ENCODE results near the gene PRR14L.
"Not testable (repeated sequence)": the region's sequence is repeated elsewhere in the genome, so short reads cannot be mapped to it uniquely, and the experiment has no call there.

PRR14L gene

GRCh38 chr22:31739795-31740201 lies 10.1 kb downstream of the PRR14L start:
- no peak for DNase-seq

- no peak for DNase-seq
Measured at GRCh38 chr22:31738566-31738965, 11.4 kb downstream of the PRR14L start.

- DNase-seq = no peak
Measured at GRCh38 chr22:31737932-31738331, 12.0 kb downstream of the PRR14L start.

GRCh38 chr22:31736458-31736857 lies 13.5 kb downstream of the PRR14L start:
- DNase-seq = no peak

- no peak for DNase-seq
Measured at GRCh38 chr22:31734512-31734911, 15.4 kb downstream of the PRR14L start.

GRCh38 chr22:31733580-31734079 lies 16.3 kb downstream of the PRR14L start:
- DNase-seq = no peak

GRCh38 chr22:31732089-31732829 lies 17.7 kb downstream of the PRR14L start:
- DNase-seq = no peak

GRCh38 chr22:31730344-31730711 lies 19.6 kb downstream of the PRR14L start:
- no peak for DNase-seq

- DNase-seq = no peak
Measured at GRCh38 chr22:31728857-31729256, 21.1 kb downstream of the PRR14L start.

- no peak for DNase-seq
Measured at GRCh38 chr22:31726692-31727091, 23.2 kb downstream of the PRR14L start.

GRCh38 chr22:31723723-31724122 lies 26.2 kb downstream of the PRR14L start:
- no peak for DNase-seq

GRCh38 chr22:31719850-31720471 lies 30.0 kb downstream of the PRR14L start:
- DNase-seq = no peak

GRCh38 chr22:31715147-31715778 lies 34.7 kb downstream of the PRR14L start:
- DNase-seq = no peak

- not testable (repeated sequence) for DNase-seq
Measured at GRCh38 chr22:31711226-31711625, 38.7 kb downstream of the PRR14L start.

- DNase-seq = no peak
Measured at GRCh38 chr22:31707519-31707918, 42.4 kb downstream of the PRR14L start.

GRCh38 chr22:31695423-31695822 lies 54.5 kb downstream of the PRR14L start:
- DNase-seq = no peak

- not testable (repeated sequence) for DNase-seq
Measured at GRCh38 chr22:31694046-31694445, 55.9 kb downstream of the PRR14L start.

- no peak for DNase-seq
Measured at GRCh38 chr22:31692186-31692886, 57.6 kb downstream of the PRR14L start.

- no peak for DNase-seq
Measured at GRCh38 chr22:31691408-31691807, 58.5 kb downstream of the PRR14L start.

GRCh38 chr22:31683181-31684105 lies 66.5 kb downstream of the PRR14L start:
- no peak for DNase-seq

- DNase-seq = no peak
Measured at GRCh38 chr22:31682751-31683150, 67.2 kb downstream of the PRR14L start.
